ENCODE measurements around the gene SSBP4. TPM values are rescaled to one million over a fixed set of nuclear protein-coding genes. Genes with fewer than 3 reads are reported as not detected.

SSBP4 gene
- total and polyA plus RNA-seq, 9 of the 15 experiments (the other 6 are each of a cell fraction or from before 2014, with no cell fraction given) = 1.1 to 189 (median 39.0) TPM

DNA sequence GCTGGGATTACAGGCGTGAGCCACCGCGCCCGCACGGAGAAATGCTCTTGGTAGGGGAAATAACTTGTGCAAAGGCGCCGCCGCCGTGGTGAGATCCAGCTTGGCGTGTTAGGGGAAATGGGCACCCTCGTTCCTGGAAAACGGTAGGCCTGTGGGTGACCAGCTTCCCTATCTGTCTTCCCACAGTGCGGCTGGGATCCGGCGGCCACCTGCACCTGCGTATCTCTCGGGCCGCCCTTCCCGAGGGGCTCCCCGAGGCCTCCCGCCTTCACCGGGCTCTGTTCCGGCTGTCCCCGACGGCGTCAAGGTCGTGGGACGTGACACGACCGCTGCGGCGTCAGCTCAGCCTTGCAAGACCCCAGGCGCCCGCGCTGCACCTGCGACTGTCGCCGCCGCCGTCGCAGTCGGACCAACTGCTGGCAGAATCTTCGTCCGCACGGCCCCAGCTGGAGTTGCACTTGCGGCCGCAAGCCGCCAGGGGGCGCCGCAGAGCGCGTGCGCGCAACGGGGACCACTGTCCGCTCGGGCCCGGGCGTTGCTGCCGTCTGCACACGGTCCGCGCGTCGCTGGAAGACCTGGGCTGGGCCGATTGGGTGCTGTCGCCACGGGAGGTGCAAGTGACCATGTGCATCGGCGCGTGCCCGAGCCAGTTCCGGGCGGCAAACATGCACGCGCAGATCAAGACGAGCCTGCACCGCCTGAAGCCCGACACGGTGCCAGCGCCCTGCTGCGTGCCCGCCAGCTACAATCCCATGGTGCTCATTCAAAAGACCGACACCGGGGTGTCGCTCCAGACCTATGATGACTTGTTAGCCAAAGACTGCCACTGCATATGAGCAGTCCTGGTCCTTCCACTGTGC is 30.9 kb upstream of the SSBP4 start (continued):
- TF ChIP-seq MGA (IDR thresholded peaks at IDR 0.05) = peak; percentile 88
- 0 out of 2 replicates have a peak, but pooled peaks have one; percentile 13 for TF ChIP-seq ZNF444 (CRISPR knock-in tag; IDR thresholded peaks at IDR 0.05)
- TF ChIP-seq MYC (IDR thresholded peaks at IDR 0.05; ENCODE audit: low read depth, low read length) = peak; percentile 95
- TF ChIP-seq MYC (CRISPR knock-in tag; IDR thresholded peaks at IDR 0.05; ENCODE audit: borderline replicate concordance, low read depth) = peak; percentile 34; the same call in 1 of the 2 replicates
- TF ChIP-seq SIN3B (IDR thresholded peaks at IDR 0.05; ENCODE audit: low read depth) = 0 out of 2 replicates have a peak, but pooled peaks have one; percentile 24
- TF ChIP-seq, protein P1, sequence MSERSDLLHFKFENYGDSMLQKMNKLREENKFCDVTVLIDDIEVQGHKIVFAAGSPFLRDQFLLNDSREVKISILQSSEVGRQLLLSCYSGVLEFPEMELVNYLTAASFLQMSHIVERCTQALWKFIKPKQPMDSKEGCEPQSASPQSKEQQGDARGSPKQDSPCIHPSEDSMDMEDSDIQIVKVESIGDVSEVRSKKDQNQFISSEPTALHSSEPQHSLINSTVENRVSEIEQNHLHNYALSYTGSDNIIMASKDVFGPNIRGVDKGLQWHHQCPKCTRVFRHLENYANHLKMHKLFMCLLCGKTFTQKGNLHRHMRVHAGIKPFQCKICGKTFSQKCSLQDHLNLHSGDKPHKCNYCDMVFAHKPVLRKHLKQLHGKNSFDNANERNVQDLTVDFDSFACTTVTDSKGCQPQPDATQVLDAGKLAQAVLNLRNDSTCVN (CRISPR knock-in tag; IDR thresholded peaks at IDR 0.05) = no peak
- TF ChIP-seq ZFP36 (IDR thresholded peaks at IDR 0.05; ENCODE audit: low read depth, low read length, partially characterized antibody) = no peak
- TF ChIP-seq NR1H2 (CRISPR knock-in tag; IDR thresholded peaks at IDR 0.05) = no peak
- no peak for TF ChIP-seq ZNF184 (CRISPR knock-in tag; IDR thresholded peaks at IDR 0.05)
- peak; percentile 19 to 67 for TF ChIP-seq MLLT1 (IDR thresholded peaks at IDR 0.05)
- TF ChIP-seq FOXA3 (CRISPR knock-in tag; conservative IDR thresholded peaks at IDR 0.05 in 1 of 2, IDR thresholded peaks at IDR 0.05 in 1 of 2) = peak in 1 of 2 experiments; percentile 87; a peak in 1 of 4 replicates

All from K562 (cell line).